OCI-LY1 (cell line): ENCODE results near the gene RAD51B.

Experiments used
- CTCF ChIP-seq: fragments of 200-600 bp; sonication (generic), shearing (Covaris generic); IDR thresholded peaks from 2 replicates; pipeline ENCODE4 v1.5.1; 2017; ENCODE audit warnings: mild to moderate bottlenecking, antibody characterized with exemption, low read length, moderate library complexity, mixed read lengths
- EZH2 ChIP-seq: fragments of 200-600 bp; sonication (generic), shearing (Covaris generic); IDR thresholded peaks from 2 replicates; pipeline ENCODE4 v1.8.0; 2017; ENCODE audit warnings: borderline replicate concordance, mixed run types, mild to moderate bottlenecking, antibody characterized with exemption, low read length, moderate library complexity, mixed read lengths

GRCh38 chr14:68384335-68384734 lies 564.8 kb downstream of the RAD51B start:
- TF ChIP-seq CTCF (no peak), EZH2 (no peak)
